HG02763 (cell line): ENCODE data around the gene TAF15.

Experiments
- ATAC-seq: cut with Tn5 transposase; IDR thresholded peaks from one replicate; pipeline ENCODE4 v1.9.1; 2021; ENCODE audit warnings: mild to moderate bottlenecking, moderate library complexity; ENCODE audit not compliant: unreplicated experiment

Gene TAF15

GRCh38 chr17:35786941-35787432, 22.3 kb upstream of the TAF15 start:
- ATAC-seq, result no peak

GRCh38 chr17:35788477-35789368, 20.6 kb upstream of the TAF15 start:
- ATAC-seq, result no peak

GRCh38 chr17:35790841-35791240, 18.4 kb upstream of the TAF15 start:
- no peak for ATAC-seq

GRCh38 chr17:35791681-35792350, 17.5 kb upstream of the TAF15 start:
- no peak for ATAC-seq

GRCh38 chr17:35793257-35793656, 16.0 kb upstream of the TAF15 start:
- no peak for ATAC-seq

- no peak for ATAC-seq
These were observed 14.0 kb upstream of the TAF15 start, which contains the start of gene MMP28 for GRCh38 chr17:35795007-35795870. Gene MMP28 (minus strand): TSS chr17:35795641. CDS start chr17:35795377, 264 bp downstream.

- no peak for ATAC-seq
These were observed 13.4 kb upstream of the TAF15 start for GRCh38 chr17:35795871-35796265.

- no peak for ATAC-seq
These were observed 12.3 kb upstream of the TAF15 start for GRCh38 chr17:35796942-35797341.

- ATAC-seq, result no peak
These were observed 11.9 kb upstream of the TAF15 start for GRCh38 chr17:35797370-35797769.

- no peak for ATAC-seq
These were observed 11.4 kb upstream of the TAF15 start for GRCh38 chr17:35797918-35798317.

- ATAC-seq, result no peak
These were observed 9.3 kb upstream of the TAF15 start for GRCh38 chr17:35799942-35800341.

GRCh38 chr17:35801583-35802224, 7.6 kb upstream of the TAF15 start:
- ATAC-seq, result no peak

GRCh38 chr17:35804658-35805192, 4.6 kb upstream of the TAF15 start:
- no peak for ATAC-seq

- ATAC-seq, result no peak
These were observed 1.7 kb upstream of the TAF15 start for GRCh38 chr17:35807371-35808144.

GRCh38 chr17:35808240-35808961, 883 bp upstream of the TAF15 start:
- ATAC-seq, result no peak

GRCh38 chr17:35809855-35810461, 674 bp downstream of the TAF15 start:
- no peak for ATAC-seq

GRCh38 chr17:35811759-35812158, 2.5 kb downstream of the TAF15 start:
- no peak for ATAC-seq

GRCh38 chr17:35812456-35812855, 3.2 kb downstream of the TAF15 start:
- ATAC-seq, result no peak
